Measurements from ENCODE around the gene SCGB1C1.

- no peak for TF ChIP-seq YY1 (IDR thresholded peaks at IDR 0.05; ENCODE audit: insufficient read depth, insufficient read length)
- no peak for TF ChIP-seq ZNF274 (IDR thresholded peaks at IDR 0.05; ENCODE audit: low read depth, low read length)
Measured at GRCh38 chr11:198236-198806, 5.4 kb downstream of the SCGB1C1 start.

Measured in NT2/D1 (cell line).